CD4-positive, alpha-beta memory T cell (primary cell): ENCODE measurements around the gene LGR5. TPM values are rescaled to one million over a fixed set of nuclear protein-coding genes. Genes with fewer than 3 reads are reported as not detected.

ENCODE experiments used
- CTCF ChIA-PET: fragments of 350-600 bp; sonication (Branson Sonifier 250); formaldehyde crosslinking; loops from one replicate; lab custom pipeline; 2021; ENCODE audit warnings: inconsistent platforms; ENCODE audit not compliant: partially characterized antibody; lab: Charles Lee
- POLR2A ChIA-PET: fragments of 350-600 bp; sonication (Branson Sonifier 250); formaldehyde crosslinking; loops from one replicate; lab custom pipeline; 2021; ENCODE audit not compliant: partially characterized antibody; lab: Charles Lee
- DNase-seq, 5 donors: peaks; one replicate each; pipeline versions ENCODE4 v3.0.0 to v3.0.0-alpha.2; 2020 to 2022; ENCODE audit warnings: mixed read lengths in 1 of 5
- H3K27ac ChIP-seq: one replicate; pipeline ENCODE4 v1.7.0; 2013; ENCODE audit warnings: low read depth, low read length
- H3K27me3 ChIP-seq: 2 replicates; pipeline ENCODE4 v1.7.0; 2013; ENCODE audit warnings: mild to moderate bottlenecking, low read length, moderate library complexity; ENCODE audit not compliant: insufficient read depth
- H3K36me3 ChIP-seq: 2 replicates; pipeline ENCODE4 v1.7.0; 2013; ENCODE audit warnings: mild to moderate bottlenecking, low read length, moderate library complexity; ENCODE audit not compliant: insufficient read depth
- H3K4me1 ChIP-seq: 2 replicates; pipeline ENCODE4 v1.7.0; 2013; ENCODE audit warnings: mild to moderate bottlenecking, low read length, moderate library complexity; ENCODE audit not compliant: insufficient read depth
- H3K4me3 ChIP-seq, 2 donors: one replicate each; pipeline ENCODE4 v1.7.0; 2013; ENCODE audit warnings: low read length in 2 of 2, mild to moderate bottlenecking in 1 of 2
- H3K9me3 ChIP-seq, 2 donors: one replicate each; pipeline ENCODE4 v1.7.0; 2013; ENCODE audit warnings: low read length in 2 of 2, control low read depth in 1 of 2; ENCODE audit not compliant: control insufficient read depth in 1 of 2
- H3K27ac Mint-ChIP-seq, 7 donors: one replicate each; pipeline ENCODE4 v1.8.0; 2020 to 2021; ENCODE audit warnings: mixed read lengths in 7 of 7, mild to moderate bottlenecking in 6 of 7, inconsistent platforms in 3 of 7, moderate library complexity in 3 of 7
- H3K27me3 Mint-ChIP-seq, 2 donors: one replicate each; pipeline ENCODE4 v1.8.0; 2020 to 2021; ENCODE audit warnings: mixed read lengths in 2 of 2
- H3K36me3 Mint-ChIP-seq, 2 donors: one replicate each; pipeline ENCODE4 v1.8.0; 2020 to 2021; ENCODE audit warnings: mixed read lengths in 2 of 2, inconsistent platforms in 1 of 2, mild to moderate bottlenecking in 1 of 2
- H3K4me1 Mint-ChIP-seq, 4 donors: one replicate each; pipeline ENCODE4 v1.8.0; 2020 to 2021; ENCODE audit warnings: mixed read lengths in 4 of 4, mild to moderate bottlenecking in 1 of 4
- H3K4me3 Mint-ChIP-seq, 8 donors: one replicate each; pipeline ENCODE4 v1.8.0; 2020 to 2021; ENCODE audit warnings: mixed read lengths in 8 of 8, mild to moderate bottlenecking in 7 of 8, moderate library complexity in 6 of 8, inconsistent platforms in 3 of 8
- H3K9me3 Mint-ChIP-seq, 8 donors: one replicate each; pipeline ENCODE4 v1.8.0; 2020 to 2021; ENCODE audit warnings: mixed read lengths in 8 of 8, mild to moderate bottlenecking in 5 of 8, inconsistent platforms in 3 of 8, moderate library complexity in 1 of 8
- intact Hi-C: fragments of 100-400 bp; cut with micrococcal nuclease; formaldehyde crosslinking; loops from one replicate; pipeline ENCODE4 v1.15.1; 2023
- polyA plus RNA-seq, 2 donors: library from polyadenylated mRNA; unstranded; fragments of 300-500 nt; fragmentation: Illumina TruSeq; gene quantifications; one replicate each; pipeline ENCODE4 v1.2.3, GENCODE V29; 2021
- total RNA-seq, 2 experiments: library from RNA; stranded (reverse); gene quantifications; one replicate each; pipeline ENCODE4 v1.2.3, GENCODE V29; 2021

The LGR5 gene
- total and polyA plus RNA-seq, 4 experiments from 2014 or later = not detected

DNA sequence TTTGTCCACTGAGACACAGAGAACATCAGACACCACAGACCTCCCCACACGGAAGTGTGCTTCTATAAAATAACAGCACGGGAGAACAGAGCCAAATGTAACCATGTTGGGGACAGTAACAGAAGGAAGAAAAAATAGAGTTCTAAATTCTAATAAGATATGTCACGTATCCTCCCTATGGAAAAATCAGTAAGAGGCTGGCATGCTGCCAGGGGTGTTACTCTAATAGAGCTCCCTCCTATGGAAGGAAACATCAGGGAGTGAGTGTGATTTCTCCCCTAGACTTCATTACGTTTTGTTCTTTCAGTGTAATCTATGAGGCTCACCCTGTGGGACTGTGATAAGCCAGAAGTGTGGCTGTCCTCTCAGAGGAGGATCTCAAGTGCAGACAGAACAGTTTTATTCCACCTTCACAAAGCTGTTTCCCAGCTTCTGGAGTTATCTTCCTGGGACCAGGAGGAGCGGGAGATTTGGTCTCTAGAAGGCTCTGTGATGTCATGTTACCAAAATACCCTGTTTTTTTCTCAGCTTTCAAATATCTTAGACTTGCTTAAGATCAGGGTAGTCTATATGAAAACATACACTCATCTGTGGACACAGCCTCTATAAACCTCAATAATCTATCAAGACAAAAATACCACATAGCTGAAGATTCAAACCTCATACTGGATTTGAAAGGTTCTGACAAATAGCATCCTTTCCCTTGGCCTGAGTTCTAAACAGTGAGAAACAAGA, 154.8 kb downstream of the LGR5 start:
- POLR2A ChIA-PET = interaction anchor here (1.6 kb wide), 1 partner anchor 160 kb away, joined by 3 read pairs; no protein-coding TSS in a partner anchor
- no peak overlapping the region for H3K27ac Mint-ChIP-seq
- H3K36me3 Mint-ChIP-seq = no peaks in the 10 kb centered on the region
- peaks cover 0 to 3% (median 0%) of the 10 kb centered on the region in 8 donors for H3K9me3 Mint-ChIP-seq
- Histone ChIP-seq H3K9me3 (no peaks in the 10 kb centered on the region), H3K4me1 (no peaks in the 10 kb centered on the region), H3K27me3 (peaks cover 4% of the 10 kb centered on the region), H3K36me3 (no peaks in the 10 kb centered on the region), H3K27ac (no peak overlapping the region), H3K4me3 (no peak overlapping the region)
- CTCF ChIA-PET = interaction anchor here (1.0 kb wide), 1 partner anchor 10 kb away, joined by 3 read pairs; no protein-coding TSS in a partner anchor
- DNase-seq = no peak
- no peaks in the 10 kb centered on the region for H3K4me1 Mint-ChIP-seq
- H3K27me3 Mint-ChIP-seq = peaks cover 28 to 48% of the 10 kb centered on the region in 2 donors
- H3K4me3 Mint-ChIP-seq = no peak overlapping the region
- intact Hi-C loops = no loop called here

DNA sequence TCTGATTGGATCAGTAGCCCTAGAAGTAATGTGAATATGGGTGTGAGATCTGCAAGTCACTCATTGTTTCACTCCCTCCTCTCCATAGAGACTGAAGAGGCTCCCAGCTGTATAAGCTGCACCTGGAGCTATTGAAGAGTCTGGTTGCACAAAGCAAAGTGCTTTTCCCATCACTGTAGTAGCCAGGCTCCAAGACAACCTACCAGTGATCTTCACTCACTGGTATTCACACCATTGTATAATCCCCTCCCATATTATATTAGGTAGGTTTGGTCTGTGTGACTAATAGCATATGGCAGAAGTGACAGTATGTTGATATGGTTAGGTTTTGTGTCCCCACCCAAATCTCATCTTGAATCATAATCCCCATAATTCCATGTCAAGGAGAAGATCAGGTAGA, 159.6 kb downstream of the LGR5 start:
- peaks cover 5 to 28% of the 10 kb centered on the region in 2 donors for H3K27me3 Mint-ChIP-seq
- Histone ChIP-seq H3K4me3 (no peak overlapping the region), H3K27ac (no peak overlapping the region), H3K27me3 (peaks cover 4% of the 10 kb centered on the region), H3K36me3 (no peaks in the 10 kb centered on the region), H3K4me1 (no peaks in the 10 kb centered on the region), H3K9me3 (no peaks in the 10 kb centered on the region)
- no peak for DNase-seq
- CTCF ChIA-PET = no interaction called here
- peaks cover 0 to 1% (median 0%) of the 10 kb centered on the region in 4 donors for H3K4me1 Mint-ChIP-seq
- H3K27ac Mint-ChIP-seq = no peak overlapping the region
- no peak overlapping the region for H3K4me3 Mint-ChIP-seq
- no peaks in the 10 kb centered on the region for H3K36me3 Mint-ChIP-seq
- H3K9me3 Mint-ChIP-seq = peaks cover 0 to 6% (median 2%) of the 10 kb centered on the region in 8 donors
- POLR2A ChIA-PET = no interaction called here
- intact Hi-C loops = loop anchor here (2.0 kb wide), 1 partner anchor 16 kb away; no protein-coding TSS in a partner anchor

- Histone ChIP-seq H3K4me3 (no peak overlapping the region), H3K27me3 (no peaks in the 10 kb centered on the region), H3K4me1 (no peaks in the 10 kb centered on the region), H3K27ac (no peak overlapping the region), H3K36me3 (no peaks in the 10 kb centered on the region), H3K9me3 (no peaks in the 10 kb centered on the region)
- ChIA-PET CTCF (no interaction called here), POLR2A (no interaction called here)
- Mint-ChIP-seq H3K27ac (no peak overlapping the region), H3K4me3 (no peak overlapping the region), H3K9me3 (peaks cover 0 to 6% (median 2%) of the 10 kb centered on the region in 8 donors), H3K4me1 (peaks cover 0 to 3% (median 0%) of the 10 kb centered on the region in 4 donors), H3K27me3 (peaks cover 0 to 15% of the 10 kb centered on the region in 2 donors), H3K36me3 (peaks cover 4 to 5% of the 10 kb centered on the region in 2 donors)
- no peak for DNase-seq
- intact Hi-C loops = no loop called here
Measured at GRCh38 chr12:71601546-71601945, 161.9 kb downstream of the LGR5 start.

DNA sequence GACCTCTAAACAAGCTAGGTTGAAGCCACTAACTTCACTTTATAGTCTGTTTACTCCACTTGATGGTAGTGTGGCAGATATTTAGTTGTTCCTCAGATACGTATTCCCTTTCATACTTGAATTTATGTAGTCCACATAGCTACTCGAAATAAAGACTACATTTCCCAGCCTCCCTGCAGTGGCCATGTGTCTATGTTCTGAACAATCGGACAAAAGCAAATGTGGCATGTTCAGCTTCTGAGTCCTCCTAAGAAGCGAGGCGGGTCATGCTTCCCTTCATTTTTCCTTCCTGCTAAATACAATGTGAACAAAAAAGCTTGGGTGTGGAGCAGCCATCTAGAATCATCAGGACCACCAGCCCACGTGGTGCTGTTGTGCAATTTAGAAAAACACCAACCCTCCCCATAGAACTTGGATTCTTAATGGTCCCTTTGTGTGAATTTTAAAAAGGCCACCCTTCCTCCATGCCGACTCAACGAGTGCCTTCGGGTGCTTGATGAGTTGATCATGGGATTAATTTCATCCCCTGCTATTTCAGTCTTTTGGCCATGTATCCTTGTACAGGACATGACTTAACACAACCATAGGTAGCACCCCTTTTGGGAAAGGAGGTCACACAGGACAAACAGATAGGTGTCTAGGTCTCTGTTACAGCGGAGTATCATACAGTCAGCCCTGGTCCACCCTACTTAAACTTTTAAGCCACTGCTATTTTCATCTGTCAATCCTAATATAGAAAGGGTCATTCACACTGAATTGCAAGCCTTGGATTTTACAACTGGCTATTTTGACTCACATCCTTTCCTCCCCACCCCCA, 163.4 kb downstream of the LGR5 start:
- no peak for DNase-seq
- no peak overlapping the region for H3K27ac Mint-ChIP-seq
- Histone ChIP-seq H3K27me3 (no peaks in the 10 kb centered on the region), H3K9me3 (no peaks in the 10 kb centered on the region), H3K27ac (no peak overlapping the region), H3K4me3 (no peak overlapping the region), H3K36me3 (no peaks in the 10 kb centered on the region), H3K4me1 (no peaks in the 10 kb centered on the region)
- POLR2A ChIA-PET = no interaction called here
- H3K4me1 Mint-ChIP-seq = peaks cover 0 to 7% (median 0%) of the 10 kb centered on the region in 4 donors
- CTCF ChIA-PET = no interaction called here
- H3K27me3 Mint-ChIP-seq = peaks cover 0 to 14% of the 10 kb centered on the region in 2 donors
- intact Hi-C loops = no loop called here
- peaks cover 0 to 6% (median 2%) of the 10 kb centered on the region in 8 donors for H3K9me3 Mint-ChIP-seq
- peak overlapping the region in 1 of 8 donors; percentile 18 for H3K4me3 Mint-ChIP-seq
- H3K36me3 Mint-ChIP-seq = peaks cover 9 to 15% of the 10 kb centered on the region in 2 donors

DNA sequence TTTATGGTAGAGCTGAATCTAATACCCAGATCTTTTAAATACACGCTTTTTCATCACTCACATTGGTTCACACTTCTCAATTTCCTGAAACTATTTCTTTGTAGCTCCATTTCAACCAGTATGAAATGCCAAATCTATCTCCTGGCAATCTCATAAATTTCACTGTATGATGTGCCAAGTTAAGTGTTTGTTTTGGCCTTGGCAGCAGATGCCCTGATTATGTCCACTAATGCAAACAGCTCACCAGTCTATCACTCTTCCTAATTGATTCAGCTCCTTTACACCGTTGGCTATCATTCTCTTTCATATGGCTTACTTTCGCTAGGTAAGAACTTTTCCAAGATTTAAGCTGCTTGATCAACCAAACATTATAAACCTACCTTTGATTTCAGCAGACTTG, 165.4 kb downstream of the LGR5 start:
- CTCF ChIA-PET = interaction anchor here (1.1 kb wide), 1 partner anchor 10 kb away, joined by 3 read pairs; no protein-coding TSS in a partner anchor
- H3K27ac ChIP-seq = no peak overlapping the region
- no peak overlapping the region for H3K4me3 ChIP-seq
- peaks cover 4% of the 10 kb centered on the region for H3K36me3 ChIP-seq
- POLR2A ChIA-PET = interaction anchor here (1.0 kb wide), 1 partner anchor 58 kb away, joined by 3 read pairs; no protein-coding TSS in a partner anchor
- no peak overlapping the region for H3K4me3 Mint-ChIP-seq
- peak overlapping the region in 2 of 7 donors; percentile 23 to 48 for H3K27ac Mint-ChIP-seq
- H3K36me3 Mint-ChIP-seq = peaks cover 23 to 31% of the 10 kb centered on the region in 2 donors
- peaks cover 2 to 8% (median 6%) of the 10 kb centered on the region in 4 donors for H3K4me1 Mint-ChIP-seq
- H3K27me3 Mint-ChIP-seq = no peaks in the 10 kb centered on the region
- peaks cover 0 to 2% (median 0%) of the 10 kb centered on the region in 8 donors for H3K9me3 Mint-ChIP-seq
- no peaks in the 10 kb centered on the region for H3K9me3 ChIP-seq
- H3K4me1 ChIP-seq = peaks cover 4% of the 10 kb centered on the region
- no peaks in the 10 kb centered on the region for H3K27me3 ChIP-seq
- DNase-seq = no peak
- intact Hi-C loops = no loop called here

- intact Hi-C loops = no loop called here
- Mint-ChIP-seq H3K9me3 (no peaks in the 10 kb centered on the region), H3K27ac (peak overlapping the region in 5 of 7 donors; percentile 15 to 69 (median 29)), H3K4me1 (peaks cover 15 to 24% (median 21%) of the 10 kb centered on the region in 4 donors), H3K4me3 (no peak overlapping the region), H3K36me3 (peaks cover 43 to 57% of the 10 kb centered on the region in 2 donors), H3K27me3 (no peaks in the 10 kb centered on the region)
- no peak overlapping the region for H3K4me3 ChIP-seq
- peaks cover 17% of the 10 kb centered on the region for H3K4me1 ChIP-seq
- no peak overlapping the region for H3K27ac ChIP-seq
- H3K27me3 ChIP-seq = no peaks in the 10 kb centered on the region
- H3K36me3 ChIP-seq = peaks cover 16% of the 10 kb centered on the region
- no peaks in the 10 kb centered on the region for H3K9me3 ChIP-seq
- CTCF ChIA-PET = interaction anchor here (0.9 kb wide), 1 partner anchor 57 kb away, joined by 3 read pairs; no protein-coding TSS in a partner anchor
- DNase-seq = no peak
- POLR2A ChIA-PET = interaction anchor here (1.3 kb wide), 1 partner anchor 55 kb away, joined by 3 read pairs; no protein-coding TSS in a partner anchor
Measured at GRCh38 chr12:71607494-71608330, 168.1 kb downstream of the LGR5 start.
